AML-193 (cell line): Measurements from ENCODE around the gene UNC5B.

Experiments used
- DNase-seq, 2 experiments: peaks; one replicate each; lab custom pipeline; 2025; lab: John Stamatoyannopoulos, UW

Gene UNC5B

GRCh38 chr10:71300555-71301370 is 88.4 kb downstream of the UNC5B start:
- no peak for DNase-seq

GRCh38 chr10:71301371-71301916 is 89.1 kb downstream of the UNC5B start:
- DNase-seq, result no peak

GRCh38 chr10:71302451-71302850 is 90.1 kb downstream of the UNC5B start:
- no peak for DNase-seq

- DNase-seq, result peak; percentile 68 to 69
Observed at GRCh38 chr10:71302874-71303568, 90.7 kb downstream of the UNC5B start.

- peak in 1 of 2 experiments; percentile 38 for DNase-seq
Observed at GRCh38 chr10:71303569-71303907, 91.2 kb downstream of the UNC5B start.

- DNase-seq, result no peak
Observed at GRCh38 chr10:71304914-71305313, 92.5 kb downstream of the UNC5B start.

GRCh38 chr10:71306979-71307378 is 94.6 kb downstream of the UNC5B start:
- no peak for DNase-seq

GRCh38 chr10:71307469-71308085 is 95.2 kb downstream of the UNC5B start:
- DNase-seq, result no peak

- no peak for DNase-seq
Observed at GRCh38 chr10:71308244-71308643, 95.9 kb downstream of the UNC5B start.

- DNase-seq, result no peak
Observed at GRCh38 chr10:71308985-71309384, 96.6 kb downstream of the UNC5B start.

- DNase-seq, result no peak
Observed at GRCh38 chr10:71309919-71310318, 97.5 kb downstream of the UNC5B start.

GRCh38 chr10:71312220-71312619 is 99.8 kb downstream of the UNC5B start:
- no peak for DNase-seq

- DNase-seq, result no peak
Observed at GRCh38 chr10:71312811-71313789, 100.7 kb downstream of the UNC5B start.

GRCh38 chr10:71314028-71314693 is 101.8 kb downstream of the UNC5B start:
- peak; percentile 29 to 34 for DNase-seq

GRCh38 chr10:71314694-71315225 is 102.4 kb downstream of the UNC5B start:
- no peak for DNase-seq

- peak; percentile 66 to 72 for DNase-seq
Observed at GRCh38 chr10:71316056-71316785, 103.9 kb downstream of the UNC5B start.

GRCh38 chr10:71316786-71317160 is 104.4 kb downstream of the UNC5B start:
- no peak for DNase-seq

- DNase-seq, result no peak
Observed at GRCh38 chr10:71317739-71318138, 105.4 kb downstream of the UNC5B start.

GRCh38 chr10:71319042-71319799 is 106.9 kb downstream of the UNC5B start, which contains the start of gene SLC29A3:
Gene SLC29A3, plus strand, starts transcription at chr10:71319259. Its CDS starts 51 bp downstream, at chr10:71319310.
- peak; percentile 76 to 83 for DNase-seq
